HG02798 (cell line): ENCODE data around the gene ZNF561.
"Not testable (repeated sequence)": the region's sequence is repeated elsewhere in the genome, so short reads cannot be mapped to it uniquely, and the experiment has no call there.

Experiments
- ATAC-seq: cut with Tn5 transposase; IDR thresholded peaks from one replicate; pipeline ENCODE4 v1.9.1; 2021; ENCODE audit warnings: mild to moderate bottlenecking; ENCODE audit not compliant: unreplicated experiment, poor library complexity

Gene ZNF561

GRCh38 chr19:9582081-9582725 is 38.8 kb downstream of the ZNF561 start:
- ATAC-seq, result not testable (repeated sequence)

DNA sequence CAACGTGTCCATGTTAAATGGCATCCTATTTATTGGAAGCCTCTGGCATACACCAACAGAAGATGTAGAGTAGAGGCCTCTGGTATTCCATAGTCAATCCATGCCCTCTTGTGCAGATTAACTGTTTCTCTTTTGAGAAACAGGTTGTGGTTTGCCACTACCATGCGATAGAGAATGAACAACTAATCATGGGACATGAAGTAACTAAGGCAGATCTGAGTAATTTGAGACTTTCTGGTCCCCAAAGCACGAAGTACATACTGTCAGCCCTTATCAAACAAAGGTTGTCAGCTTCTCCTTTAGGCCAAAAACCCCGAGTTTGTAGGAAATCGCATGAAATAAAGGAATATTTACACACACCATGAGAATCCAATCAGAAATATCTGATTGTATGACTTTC is 40.3 kb downstream of the ZNF561 start:
- no peak for ATAC-seq

- ATAC-seq, result no peak
These were observed 50.8 kb downstream of the ZNF561 start for GRCh38 chr19:9570255-9570654.

GRCh38 chr19:9566729-9567128 is 54.3 kb downstream of the ZNF561 start:
- no peak for ATAC-seq

- no peak for ATAC-seq
These were observed 54.9 kb downstream of the ZNF561 start for GRCh38 chr19:9565900-9566705.
